Fibroblast of pulmonary artery (primary cell): ENCODE data around the gene RASA4B.

Experiments used
- DNase-seq: peaks from one replicate; pipeline ENCODE4 v3.0.0-alpha.2; 2010; ENCODE audit warnings: low read depth
- H3K4me3 ChIP-seq: replicated peaks from 2 replicates; pipeline ENCODE4 v1.5.1; 2011; ENCODE audit warnings: low read depth, mild to moderate bottlenecking, control low read depth, low read length, moderate library complexity
- TF ChIP-seq, protein P1 (sequence below): IDR thresholded peaks from 2 replicates; pipeline ENCODE4 v1.5.1; 2011; ENCODE audit warnings: mild to moderate bottlenecking, control low read depth, low read length, inconsistent platforms; ENCODE audit errors: missing control alignments

RASA4B gene

DNA sequence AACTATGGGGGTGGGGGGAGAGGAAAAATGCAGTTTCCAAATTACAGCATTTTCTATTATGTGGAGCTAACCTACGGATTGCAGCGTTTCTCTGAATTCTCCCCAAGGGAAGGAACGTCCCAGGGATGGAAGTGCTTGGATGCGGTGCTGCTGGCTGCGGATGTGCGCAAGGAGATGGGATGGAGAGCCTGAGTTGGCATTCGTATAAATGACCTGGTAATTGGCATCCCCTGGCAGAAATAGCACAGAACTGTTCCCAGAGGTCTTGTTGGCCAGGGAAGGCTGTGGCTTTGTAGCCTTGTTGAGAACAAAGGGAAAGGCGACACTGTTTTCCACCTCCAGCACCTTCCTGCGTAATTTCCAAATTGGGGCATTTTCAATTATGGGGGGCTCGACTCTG is 81.5 kb downstream of the RASA4B start:
- H3K4me3 ChIP-seq: no peak overlapping the region
- DNase-seq: no peak
- TF ChIP-seq, protein P1, sequence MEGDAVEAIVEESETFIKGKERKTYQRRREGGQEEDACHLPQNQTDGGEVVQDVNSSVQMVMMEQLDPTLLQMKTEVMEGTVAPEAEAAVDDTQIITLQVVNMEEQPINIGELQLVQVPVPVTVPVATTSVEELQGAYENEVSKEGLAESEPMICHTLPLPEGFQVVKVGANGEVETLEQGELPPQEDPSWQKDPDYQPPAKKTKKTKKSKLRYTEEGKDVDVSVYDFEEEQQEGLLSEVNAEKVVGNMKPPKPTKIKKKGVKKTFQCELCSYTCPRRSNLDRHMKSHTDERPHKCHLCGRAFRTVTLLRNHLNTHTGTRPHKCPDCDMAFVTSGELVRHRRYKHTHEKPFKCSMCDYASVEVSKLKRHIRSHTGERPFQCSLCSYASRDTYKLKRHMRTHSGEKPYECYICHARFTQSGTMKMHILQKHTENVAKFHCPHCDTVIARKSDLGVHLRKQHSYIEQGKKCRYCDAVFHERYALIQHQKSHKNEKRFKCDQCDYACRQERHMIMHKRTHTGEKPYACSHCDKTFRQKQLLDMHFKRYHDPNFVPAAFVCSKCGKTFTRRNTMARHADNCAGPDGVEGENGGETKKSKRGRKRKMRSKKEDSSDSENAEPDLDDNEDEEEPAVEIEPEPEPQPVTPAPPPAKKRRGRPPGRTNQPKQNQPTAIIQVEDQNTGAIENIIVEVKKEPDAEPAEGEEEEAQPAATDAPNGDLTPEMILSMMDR: no peak

DNA sequence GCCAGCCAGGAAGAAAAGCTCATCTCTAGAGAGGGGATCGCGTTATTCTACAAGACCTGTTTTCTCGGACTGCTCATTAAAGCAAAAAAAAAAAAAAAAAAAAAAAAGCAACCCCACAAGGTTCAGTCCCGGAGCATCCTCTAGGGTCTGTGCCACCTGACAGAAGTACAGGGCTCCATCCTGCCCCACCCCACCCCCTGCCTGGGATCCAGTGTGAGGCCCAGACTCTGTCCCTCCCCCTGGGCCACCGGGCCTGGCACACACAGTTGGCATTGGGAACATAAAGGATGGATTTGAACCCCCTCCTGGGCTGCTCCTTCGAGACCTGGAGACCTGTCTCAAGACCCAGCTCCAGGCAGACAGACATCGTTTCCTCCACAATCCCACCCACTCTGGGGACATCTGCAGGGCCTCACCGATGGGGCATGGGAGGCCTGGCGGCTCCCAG is 83.5 kb downstream of the RASA4B start:
- TF ChIP-seq, protein P1: no peak
- peak overlapping the region; percentile 75 for H3K4me3 ChIP-seq
- peak; percentile 48 for DNase-seq

DNA sequence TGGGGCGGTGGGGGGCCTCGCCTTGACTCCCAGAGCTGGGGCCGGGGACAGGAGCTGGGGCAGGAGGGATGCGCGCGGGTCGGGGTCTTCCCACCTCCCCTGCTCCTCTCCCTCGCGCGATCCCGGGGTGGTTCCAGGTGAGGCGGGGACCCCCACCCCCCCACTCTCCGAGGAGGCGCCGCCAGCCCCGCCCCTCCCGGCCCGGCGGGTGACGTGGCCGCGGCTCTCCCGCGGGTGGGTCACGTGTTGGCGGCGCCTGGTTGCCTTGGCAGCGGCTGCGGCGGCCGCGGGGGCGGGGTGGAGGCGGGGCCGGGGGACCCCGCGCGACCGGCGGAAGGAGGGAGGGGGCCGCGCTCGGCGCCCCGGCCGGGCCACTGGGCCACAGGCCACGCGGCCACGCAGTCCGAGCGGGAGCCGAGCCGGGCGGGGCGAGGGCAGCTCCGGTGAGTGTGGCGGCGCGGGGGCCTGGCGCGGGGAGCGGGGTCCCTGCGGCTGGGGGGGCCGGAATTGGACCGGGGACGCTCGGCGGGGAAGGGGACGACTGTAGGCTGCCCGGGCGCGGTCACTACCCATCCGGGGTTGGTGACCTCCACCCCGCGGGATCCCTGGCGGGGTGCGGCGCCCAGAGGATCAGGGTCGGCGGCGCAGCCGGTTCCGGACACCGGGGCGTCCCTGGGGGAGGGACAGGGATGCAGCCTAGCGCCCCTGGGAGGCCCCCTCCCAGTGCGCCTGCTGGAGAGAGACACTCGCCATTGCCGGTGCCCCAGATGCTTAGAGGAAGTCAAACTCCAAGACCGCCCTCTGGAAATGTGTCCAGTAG is 84.1 kb downstream of the RASA4B start, which contains the start of gene ORAI2:
ORAI2 (plus strand) TSS at position 357 of the 820 bp plus-strand sequence. CDS start 5,382 bp downstream, outside the sequence.
- peak; percentile 58 for DNase-seq
- TF ChIP-seq, protein P1: no peak
- peak within 1 kb of the TSS; percentile 75 for H3K4me3 ChIP-seq
